WTC11 (cell line): ENCODE data around the gene COL2A1. TPM values are rescaled to one million over a fixed set of nuclear protein-coding genes. Genes with fewer than 3 reads are reported as not detected.

Experiments used
- ATAC-seq: fragments of 200-7000 bp; cut with Tn5 transposase; 2 replicates; pipeline ENCODE4 v1.10.0; 2021; ENCODE audit warnings: mild to moderate bottlenecking, moderate library complexity
- CTCF ChIA-PET: fragments of 300-600 bp; sonication (Branson Sonifier 250); formaldehyde crosslinking; loops from one replicate; lab custom pipeline; 2021; ENCODE audit warnings: antibody characterized with exemption; lab: Charles Lee
- POLR2A ChIA-PET: fragments of 350-600 bp; sonication (Branson Sonifier 250); formaldehyde crosslinking; loops from one replicate; lab custom pipeline; 2021; ENCODE audit warnings: antibody characterized with exemption; lab: Charles Lee
- DNase-seq: peaks from one replicate; pipeline ENCODE4 v3.0.0; 2021; ENCODE audit warnings: low spot score
- H3K27ac Mint-ChIP-seq: 2 replicates; pipeline ENCODE4 v1.8.0; 2021; ENCODE audit warnings: mixed read lengths
- H3K27me3 Mint-ChIP-seq: 2 replicates; pipeline ENCODE4 v1.8.0; 2021; ENCODE audit warnings: low read depth, mild to moderate bottlenecking, moderate library complexity, mixed read lengths
- H3K36me3 Mint-ChIP-seq: 2 replicates; pipeline ENCODE4 v1.8.0; 2021; ENCODE audit warnings: mixed read lengths
- H3K4me1 Mint-ChIP-seq: 2 replicates; pipeline ENCODE4 v1.8.0; 2022; ENCODE audit warnings: mixed read lengths
- H3K4me3 Mint-ChIP-seq: 2 replicates; pipeline ENCODE4 v1.8.0; 2021; ENCODE audit warnings: mild to moderate bottlenecking, moderate library complexity, mixed read lengths
- H3K9me3 Mint-ChIP-seq: 2 replicates; pipeline ENCODE4 v1.8.0; 2021; ENCODE audit warnings: mixed read lengths
- CREB1 ChIP-seq: sonication (generic); formaldehyde crosslinking; IDR thresholded peaks from 2 replicates; pipeline ENCODE4 v1.8.0; 2023; ENCODE audit warnings: mild to moderate bottlenecking, missing genetic modification reagents
- CREM ChIP-seq: sonication (generic); formaldehyde crosslinking; IDR thresholded peaks from 2 replicates; pipeline ENCODE4 v1.8.1; 2022; ENCODE audit warnings: mild to moderate bottlenecking, missing genetic modification reagents, moderate library complexity
- FOXJ3 ChIP-seq: sonication (generic); formaldehyde crosslinking; IDR thresholded peaks from 2 replicates; pipeline ENCODE4 v1.9.0; 2021; ENCODE audit warnings: missing genetic modification reagents, mild to moderate bottlenecking, borderline replicate concordance
- GABPB1 ChIP-seq: sonication (generic); formaldehyde crosslinking; IDR thresholded peaks from 2 replicates; pipeline ENCODE4 v1.8.1; 2023; ENCODE audit warnings: mild to moderate bottlenecking, missing genetic modification reagents
- IRF2 ChIP-seq: sonication (generic); formaldehyde crosslinking; IDR thresholded peaks from 2 replicates; pipeline ENCODE4 v1.8.0; 2022; ENCODE audit warnings: low read depth, missing genetic modification reagents, borderline replicate concordance
- JAZF1 ChIP-seq: fragments of 250-450 bp; sonication (Bioruptor Pico); IDR thresholded peaks from 2 replicates; pipeline ENCODE4 v1.9.0; 2021; ENCODE audit warnings: moderate library complexity, mild to moderate bottlenecking, inconsistent platforms
- NFATC4 ChIP-seq: fragments of 250-450 bp; sonication (Bioruptor Pico); IDR thresholded peaks from 2 replicates; pipeline ENCODE4 v1.9.0; 2021; ENCODE audit warnings: mild to moderate bottlenecking
- PRRX2 ChIP-seq: fragments of 250-450 bp; sonication (Bioruptor Pico); IDR thresholded peaks from 2 replicates; pipeline ENCODE4 v1.8.0; 2021; ENCODE audit warnings: mild to moderate bottlenecking
- RELA ChIP-seq: sonication (generic); formaldehyde crosslinking; IDR thresholded peaks from 2 replicates; pipeline ENCODE4 v1.8.1; 2022; ENCODE audit warnings: missing genetic modification reagents, mild to moderate bottlenecking, borderline replicate concordance
- SMAD4 ChIP-seq: sonication (generic); formaldehyde crosslinking; IDR thresholded peaks from 2 replicates; pipeline ENCODE4 v1.8.0; 2022; ENCODE audit warnings: mild to moderate bottlenecking, missing genetic modification reagents
- SOX15 ChIP-seq: fragments of 250-450 bp; sonication (Bioruptor Pico); IDR thresholded peaks from 2 replicates; pipeline ENCODE4 v1.9.0; 2021; ENCODE audit warnings: mild to moderate bottlenecking
- SP1 ChIP-seq: sonication (generic); formaldehyde crosslinking; conservative IDR thresholded peaks from 2 replicates; pipeline ENCODE4 v1.8.1; 2022; ENCODE audit warnings: missing genetic modification reagents
- TP53 ChIP-seq: sonication (generic); formaldehyde crosslinking; IDR thresholded peaks from 2 replicates; pipeline ENCODE4 v1.8.1; 2023; ENCODE audit warnings: mild to moderate bottlenecking, missing genetic modification reagents
- ZNF121 ChIP-seq: sonication (generic); formaldehyde crosslinking; IDR thresholded peaks from 2 replicates; pipeline ENCODE4 v1.8.0; 2023; ENCODE audit warnings: missing genetic modification reagents
- total RNA-seq: library from RNA; stranded (reverse); gene quantifications from 3 replicates; pipeline ENCODE4 v1.2.3, GENCODE V29; 2021
- TF ChIP-seq, protein P1 (sequence below): sonication (generic); formaldehyde crosslinking; conservative IDR thresholded peaks from 2 replicates; pipeline ENCODE4 v1.8.1; 2022; ENCODE audit warnings: mild to moderate bottlenecking, missing genetic modification reagents
- TF ChIP-seq, protein P2 (sequence below): sonication (generic); formaldehyde crosslinking; IDR thresholded peaks from 2 replicates; pipeline ENCODE4 v1.8.1; 2022; ENCODE audit warnings: mild to moderate bottlenecking, moderate library complexity, missing genetic modification reagents
- TF ChIP-seq, protein P3 (sequence below): sonication (generic); formaldehyde crosslinking; IDR thresholded peaks from 2 replicates; pipeline ENCODE4 v1.8.0; 2023; ENCODE audit warnings: missing genetic modification reagents, mild to moderate bottlenecking, borderline replicate concordance
- TF ChIP-seq, protein P4 (sequence below): sonication (generic); formaldehyde crosslinking; IDR thresholded peaks from 2 replicates; pipeline ENCODE4 v1.8.0; 2023; ENCODE audit warnings: missing genetic modification reagents
- TF ChIP-seq, protein P5 (sequence below): sonication (generic); formaldehyde crosslinking; IDR thresholded peaks from 2 replicates; pipeline ENCODE4 v1.8.0; 2022; ENCODE audit warnings: mild to moderate bottlenecking, missing genetic modification reagents
- TF ChIP-seq, protein P6 (sequence below): fragments of 250-450 bp; sonication (Bioruptor Pico); IDR thresholded peaks from 2 replicates; pipeline ENCODE4 v1.8.0; 2021; ENCODE audit warnings: mild to moderate bottlenecking
- TF ChIP-seq, protein P7 (sequence below): sonication (generic); formaldehyde crosslinking; IDR thresholded peaks from 2 replicates; pipeline ENCODE4 v1.8.1; 2023; ENCODE audit warnings: mild to moderate bottlenecking, missing genetic modification reagents, moderate library complexity
- TF ChIP-seq, protein P8 (sequence below): sonication (generic); formaldehyde crosslinking; IDR thresholded peaks from 2 replicates; pipeline ENCODE4 v1.8.1; 2023; ENCODE audit warnings: mild to moderate bottlenecking, moderate library complexity, missing genetic modification reagents

The COL2A1 gene
- total RNA-seq, 1 experiment from 2014 or later, result 20.9 TPM

DNA sequence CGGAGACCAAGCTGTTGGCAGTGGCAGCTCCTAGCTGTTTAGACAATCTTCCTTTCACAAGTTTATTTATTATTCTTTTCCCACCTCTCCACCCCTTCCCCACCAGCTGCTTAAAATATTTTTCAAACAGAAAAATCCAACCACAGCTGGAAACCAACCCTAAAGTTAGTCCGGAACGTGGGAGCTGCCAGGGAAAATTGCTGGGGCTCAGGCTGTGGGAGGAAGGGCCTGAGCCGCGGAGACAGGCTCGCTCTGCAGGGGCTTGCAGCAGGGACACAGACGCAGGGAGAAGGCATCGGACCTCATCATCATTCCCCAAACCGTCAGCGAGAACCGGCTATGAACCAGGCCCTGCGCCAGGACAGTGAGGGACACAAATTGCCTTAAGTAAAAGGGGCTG lies 56.9 kb downstream of the COL2A1 start:
- Mint-ChIP-seq H3K27ac (no peak overlapping the region), H3K4me1 (peaks cover 13% of the 10 kb centered on the region), H3K36me3 (no peaks in the 10 kb centered on the region), H3K27me3 (peaks cover 16% of the 10 kb centered on the region), H3K4me3 (no peak overlapping the region), H3K9me3 (no peaks in the 10 kb centered on the region)
- ATAC-seq, result no peak
- ChIA-PET POLR2A (interaction anchor here (0.9 kb wide), 1 partner anchor 42 kb away, joined by 3 read pairs; no protein-coding TSS in a partner anchor), CTCF (interaction anchor here (0.7 to 2.5 kb wide), 9 partner anchors 12 to 242 kb away, joined by 3 to 20 read pairs (median 4); partner anchors contain the start of genes TMEM106C and VDR)
- no peak for DNase-seq
- TF ChIP-seq, protein P1, sequence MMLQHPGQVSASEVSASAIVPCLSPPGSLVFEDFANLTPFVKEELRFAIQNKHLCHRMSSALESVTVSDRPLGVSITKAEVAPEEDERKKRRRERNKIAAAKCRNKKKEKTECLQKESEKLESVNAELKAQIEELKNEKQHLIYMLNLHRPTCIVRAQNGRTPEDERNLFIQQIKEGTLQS, result no peak
- TF ChIP-seq, protein P2, sequence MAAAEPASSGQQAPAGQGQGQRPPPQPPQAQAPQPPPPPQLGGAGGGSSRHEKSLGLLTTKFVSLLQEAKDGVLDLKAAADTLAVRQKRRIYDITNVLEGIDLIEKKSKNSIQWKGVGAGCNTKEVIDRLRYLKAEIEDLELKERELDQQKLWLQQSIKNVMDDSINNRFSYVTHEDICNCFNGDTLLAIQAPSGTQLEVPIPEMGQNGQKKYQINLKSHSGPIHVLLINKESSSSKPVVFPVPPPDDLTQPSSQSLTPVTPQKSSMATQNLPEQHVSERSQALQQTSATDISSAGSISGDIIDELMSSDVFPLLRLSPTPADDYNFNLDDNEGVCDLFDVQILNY (CRISPR knock-in tag), result no peak
- TF ChIP-seq IRF2 (CRISPR knock-in tag) (no peak), SOX15 (CRISPR knock-in tag) (no peak), ZNF121 (CRISPR knock-in tag) (no peak), PRRX2 (CRISPR knock-in tag) (no peak)

DNA sequence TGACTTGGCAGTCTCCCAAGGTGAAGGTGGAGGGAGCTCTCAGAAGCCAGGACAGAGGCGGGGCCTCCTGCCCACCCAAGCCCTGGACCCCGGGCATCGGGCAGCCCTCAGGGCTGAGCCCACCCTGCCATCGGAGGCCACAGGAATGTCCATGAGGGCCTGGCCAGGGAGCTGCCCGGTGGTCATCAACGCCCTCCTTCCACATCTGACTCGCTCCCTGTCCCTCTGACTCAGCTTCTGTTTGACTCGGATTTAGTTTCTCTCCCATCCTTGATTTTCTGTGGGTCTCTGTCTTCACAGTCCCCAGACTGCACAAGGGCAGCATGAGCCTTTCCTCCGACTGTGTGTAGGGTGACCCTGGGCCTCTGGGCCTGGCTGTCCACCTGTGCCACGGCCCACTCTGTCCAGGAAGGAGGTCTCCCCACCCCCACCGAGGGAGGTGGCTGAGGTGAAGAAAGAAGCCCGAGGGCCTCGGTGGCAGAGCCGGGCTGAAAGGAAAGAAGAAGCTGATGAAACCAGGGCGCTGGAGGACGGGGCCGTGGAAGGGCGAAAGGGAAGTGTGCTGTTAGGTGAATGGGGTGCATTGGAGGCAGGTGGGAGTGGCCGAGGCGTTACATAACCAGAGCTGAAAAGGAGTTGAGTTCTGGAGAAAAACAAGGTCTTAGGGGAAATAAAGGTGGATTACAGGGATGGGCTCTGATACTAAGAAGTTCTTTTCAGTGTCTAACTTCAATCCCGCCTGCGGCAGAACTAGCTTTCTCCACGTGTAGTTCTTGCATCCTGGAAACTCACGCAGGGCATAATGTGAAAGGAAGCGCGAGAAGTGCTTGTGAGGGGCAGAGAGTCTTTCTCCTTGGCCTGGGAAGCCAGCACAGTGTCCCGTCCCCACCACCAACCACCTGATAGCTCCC lies 57.6 kb downstream of the COL2A1 start:
- H3K36me3 Mint-ChIP-seq, result no peaks in the 10 kb centered on the region
- peak overlapping the region; percentile 29; the same call in 1 of the 2 replicates for H3K27ac Mint-ChIP-seq
- ChIA-PET POLR2A (interaction anchor here (0.9 kb wide), 1 partner anchor 41 kb away, joined by 3 read pairs; no protein-coding TSS in a partner anchor), CTCF (interaction anchor here (0.6 to 2.5 kb wide), 11 partner anchors 8 to 243 kb away, joined by 3 to 20 read pairs (median 4); partner anchors contain the start of genes TMEM106C and VDR)
- no peak overlapping the region for H3K4me3 Mint-ChIP-seq
- peaks cover 17% of the 10 kb centered on the region for H3K27me3 Mint-ChIP-seq
- H3K9me3 Mint-ChIP-seq, result no peaks in the 10 kb centered on the region
- no peak for ATAC-seq
- no peak for DNase-seq
- H3K4me1 Mint-ChIP-seq, result peaks cover 18% of the 10 kb centered on the region
- TF ChIP-seq, protein P3, sequence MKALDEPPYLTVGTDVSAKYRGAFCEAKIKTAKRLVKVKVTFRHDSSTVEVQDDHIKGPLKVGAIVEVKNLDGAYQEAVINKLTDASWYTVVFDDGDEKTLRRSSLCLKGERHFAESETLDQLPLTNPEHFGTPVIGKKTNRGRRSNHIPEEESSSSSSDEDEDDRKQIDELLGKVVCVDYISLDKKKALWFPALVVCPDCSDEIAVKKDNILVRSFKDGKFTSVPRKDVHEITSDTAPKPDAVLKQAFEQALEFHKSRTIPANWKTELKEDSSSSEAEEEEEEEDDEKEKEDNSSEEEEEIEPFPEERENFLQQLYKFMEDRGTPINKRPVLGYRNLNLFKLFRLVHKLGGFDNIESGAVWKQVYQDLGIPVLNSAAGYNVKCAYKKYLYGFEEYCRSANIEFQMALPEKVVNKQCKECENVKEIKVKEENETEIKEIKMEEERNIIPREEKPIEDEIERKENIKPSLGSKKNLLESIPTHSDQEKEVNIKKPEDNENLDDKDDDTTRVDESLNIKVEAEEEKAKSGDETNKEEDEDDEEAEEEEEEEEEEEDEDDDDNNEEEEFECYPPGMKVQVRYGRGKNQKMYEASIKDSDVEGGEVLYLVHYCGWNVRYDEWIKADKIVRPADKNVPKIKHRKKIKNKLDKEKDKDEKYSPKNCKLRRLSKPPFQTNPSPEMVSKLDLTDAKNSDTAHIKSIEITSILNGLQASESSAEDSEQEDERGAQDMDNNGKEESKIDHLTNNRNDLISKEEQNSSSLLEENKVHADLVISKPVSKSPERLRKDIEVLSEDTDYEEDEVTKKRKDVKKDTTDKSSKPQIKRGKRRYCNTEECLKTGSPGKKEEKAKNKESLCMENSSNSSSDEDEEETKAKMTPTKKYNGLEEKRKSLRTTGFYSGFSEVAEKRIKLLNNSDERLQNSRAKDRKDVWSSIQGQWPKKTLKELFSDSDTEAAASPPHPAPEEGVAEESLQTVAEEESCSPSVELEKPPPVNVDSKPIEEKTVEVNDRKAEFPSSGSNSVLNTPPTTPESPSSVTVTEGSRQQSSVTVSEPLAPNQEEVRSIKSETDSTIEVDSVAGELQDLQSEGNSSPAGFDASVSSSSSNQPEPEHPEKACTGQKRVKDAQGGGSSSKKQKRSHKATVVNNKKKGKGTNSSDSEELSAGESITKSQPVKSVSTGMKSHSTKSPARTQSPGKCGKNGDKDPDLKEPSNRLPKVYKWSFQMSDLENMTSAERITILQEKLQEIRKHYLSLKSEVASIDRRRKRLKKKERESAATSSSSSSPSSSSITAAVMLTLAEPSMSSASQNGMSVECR (CRISPR knock-in tag), result no peak
- TF ChIP-seq, protein P4, sequence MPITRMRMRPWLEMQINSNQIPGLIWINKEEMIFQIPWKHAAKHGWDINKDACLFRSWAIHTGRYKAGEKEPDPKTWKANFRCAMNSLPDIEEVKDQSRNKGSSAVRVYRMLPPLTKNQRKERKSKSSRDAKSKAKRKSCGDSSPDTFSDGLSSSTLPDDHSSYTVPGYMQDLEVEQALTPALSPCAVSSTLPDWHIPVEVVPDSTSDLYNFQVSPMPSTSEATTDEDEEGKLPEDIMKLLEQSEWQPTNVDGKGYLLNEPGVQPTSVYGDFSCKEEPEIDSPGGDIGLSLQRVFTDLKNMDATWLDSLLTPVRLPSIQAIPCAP (CRISPR knock-in tag), result no peak
- TF ChIP-seq NFATC4 (CRISPR knock-in tag) (no peak), SOX15 (CRISPR knock-in tag) (no peak), FOXJ3 (CRISPR knock-in tag) (no peak), CREB1 (CRISPR knock-in tag) (no peak), CREM (CRISPR knock-in tag) (no peak), GABPB1 (CRISPR knock-in tag) (no peak), SMAD4 (CRISPR knock-in tag) (no peak), JAZF1 (CRISPR knock-in tag) (no peak), RELA (CRISPR knock-in tag) (no peak), SP1 (CRISPR knock-in tag) (no peak), TP53 (CRISPR knock-in tag) (no peak)
- TF ChIP-seq, protein P5, sequence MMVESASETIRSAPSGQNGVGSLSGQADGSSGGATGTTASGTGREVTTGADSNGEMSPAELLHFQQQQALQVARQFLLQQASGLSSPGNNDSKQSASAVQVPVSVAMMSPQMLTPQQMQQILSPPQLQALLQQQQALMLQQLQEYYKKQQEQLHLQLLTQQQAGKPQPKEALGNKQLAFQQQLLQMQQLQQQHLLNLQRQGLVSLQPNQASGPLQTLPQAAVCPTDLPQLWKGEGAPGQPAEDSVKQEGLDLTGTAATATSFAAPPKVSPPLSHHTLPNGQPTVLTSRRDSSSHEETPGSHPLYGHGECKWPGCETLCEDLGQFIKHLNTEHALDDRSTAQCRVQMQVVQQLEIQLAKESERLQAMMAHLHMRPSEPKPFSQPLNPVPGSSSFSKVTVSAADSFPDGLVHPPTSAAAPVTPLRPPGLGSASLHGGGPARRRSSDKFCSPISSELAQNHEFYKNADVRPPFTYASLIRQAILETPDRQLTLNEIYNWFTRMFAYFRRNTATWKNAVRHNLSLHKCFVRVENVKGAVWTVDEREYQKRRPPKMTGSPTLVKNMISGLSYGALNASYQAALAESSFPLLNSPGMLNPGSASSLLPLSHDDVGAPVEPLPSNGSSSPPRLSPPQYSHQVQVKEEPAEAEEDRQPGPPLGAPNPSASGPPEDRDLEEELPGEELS (CRISPR knock-in tag), result no peak
- TF ChIP-seq, protein P6, sequence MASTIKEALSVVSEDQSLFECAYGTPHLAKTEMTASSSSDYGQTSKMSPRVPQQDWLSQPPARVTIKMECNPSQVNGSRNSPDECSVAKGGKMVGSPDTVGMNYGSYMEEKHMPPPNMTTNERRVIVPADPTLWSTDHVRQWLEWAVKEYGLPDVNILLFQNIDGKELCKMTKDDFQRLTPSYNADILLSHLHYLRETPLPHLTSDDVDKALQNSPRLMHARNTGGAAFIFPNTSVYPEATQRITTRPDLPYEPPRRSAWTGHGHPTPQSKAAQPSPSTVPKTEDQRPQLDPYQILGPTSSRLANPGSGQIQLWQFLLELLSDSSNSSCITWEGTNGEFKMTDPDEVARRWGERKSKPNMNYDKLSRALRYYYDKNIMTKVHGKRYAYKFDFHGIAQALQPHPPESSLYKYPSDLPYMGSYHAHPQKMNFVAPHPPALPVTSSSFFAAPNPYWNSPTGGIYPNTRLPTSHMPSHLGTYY (CRISPR knock-in tag), result no peak
- TF ChIP-seq, protein P7, sequence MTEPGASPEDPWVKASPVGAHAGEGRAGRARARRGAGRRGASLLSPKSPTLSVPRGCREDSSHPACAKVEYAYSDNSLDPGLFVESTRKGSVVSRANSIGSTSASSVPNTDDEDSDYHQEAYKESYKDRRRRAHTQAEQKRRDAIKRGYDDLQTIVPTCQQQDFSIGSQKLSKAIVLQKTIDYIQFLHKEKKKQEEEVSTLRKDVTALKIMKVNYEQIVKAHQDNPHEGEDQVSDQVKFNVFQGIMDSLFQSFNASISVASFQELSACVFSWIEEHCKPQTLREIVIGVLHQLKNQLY (CRISPR knock-in tag), result no peak
- TF ChIP-seq, protein P8, sequence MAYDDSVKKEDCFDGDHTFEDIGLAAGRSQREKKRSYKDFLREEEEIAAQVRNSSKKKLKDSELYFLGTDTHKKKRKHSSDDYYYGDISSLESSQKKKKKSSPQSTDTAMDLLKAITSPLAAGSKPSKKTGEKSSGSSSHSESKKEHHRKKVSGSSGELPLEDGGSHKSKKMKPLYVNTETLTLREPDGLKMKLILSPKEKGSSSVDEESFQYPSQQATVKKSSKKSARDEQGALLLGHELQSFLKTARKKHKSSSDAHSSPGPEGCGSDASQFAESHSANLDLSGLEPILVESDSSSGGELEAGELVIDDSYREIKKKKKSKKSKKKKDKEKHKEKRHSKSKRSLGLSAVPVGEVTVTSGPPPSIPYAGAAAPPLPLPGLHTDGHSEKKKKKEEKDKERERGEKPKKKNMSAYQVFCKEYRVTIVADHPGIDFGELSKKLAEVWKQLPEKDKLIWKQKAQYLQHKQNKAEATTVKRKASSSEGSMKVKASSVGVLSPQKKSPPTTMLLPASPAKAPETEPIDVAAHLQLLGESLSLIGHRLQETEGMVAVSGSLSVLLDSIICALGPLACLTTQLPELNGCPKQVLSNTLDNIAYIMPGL (CRISPR knock-in tag), result no peak
